ENCODE results near the gene TBCC.

TBCC gene

GRCh38 chr6:42762950-42763349, 17.0 kb upstream of the TBCC start:
- H3K36me3 ChIP-seq (ENCODE audit: control insufficient read depth, insufficient read depth, low read length) = peaks cover 6% of the 10 kb centered on the region
- H3K27me3 ChIP-seq (ENCODE audit: control insufficient read depth, insufficient read depth, low read length) = no peaks in the 10 kb centered on the region
- no peaks in the 10 kb centered on the region for H3K4me1 ChIP-seq (ENCODE audit: control insufficient read depth, insufficient read depth, low read length)
- H3K4me3 ChIP-seq (ENCODE audit: low read length) = no peak overlapping the region
- no peak overlapping the region for H3K9ac ChIP-seq (ENCODE audit: low read length)
- no peak overlapping the region for H3K27ac ChIP-seq (ENCODE audit: low read depth, low read length)

- Histone ChIP-seq H3K36me3 (ENCODE audit: control insufficient read depth, insufficient read depth, low read length) (peaks cover 6% of the 10 kb centered on the region), H3K27me3 (ENCODE audit: control insufficient read depth, insufficient read depth, low read length) (no peaks in the 10 kb centered on the region), H3K4me1 (ENCODE audit: control insufficient read depth, insufficient read depth, low read length) (no peaks in the 10 kb centered on the region), H3K27ac (ENCODE audit: low read depth, low read length) (no peak overlapping the region), H3K9ac (ENCODE audit: low read length) (no peak overlapping the region), H3K4me3 (ENCODE audit: low read length) (no peak overlapping the region)
Observed at GRCh38 chr6:42762426-42762859, 16.5 kb upstream of the TBCC start.

GRCh38 chr6:42761287-42762067, 15.6 kb upstream of the TBCC start:
- no peak overlapping the region for H3K27ac ChIP-seq (ENCODE audit: low read depth, low read length)
- H3K4me1 ChIP-seq (ENCODE audit: control insufficient read depth, insufficient read depth, low read length) = no peaks in the 10 kb centered on the region
- peaks cover 6% of the 10 kb centered on the region for H3K36me3 ChIP-seq (ENCODE audit: control insufficient read depth, insufficient read depth, low read length)
- no peak overlapping the region for H3K9ac ChIP-seq (ENCODE audit: low read length)
- H3K4me3 ChIP-seq (ENCODE audit: low read length) = no peak overlapping the region
- no peaks in the 10 kb centered on the region for H3K27me3 ChIP-seq (ENCODE audit: control insufficient read depth, insufficient read depth, low read length)

- Histone ChIP-seq H3K27ac (ENCODE audit: low read depth, low read length) (no peak overlapping the region), H3K4me3 (ENCODE audit: low read length) (no peak overlapping the region), H3K36me3 (ENCODE audit: control insufficient read depth, insufficient read depth, low read length) (peaks cover 6% of the 10 kb centered on the region), H3K4me1 (ENCODE audit: control insufficient read depth, insufficient read depth, low read length) (no peaks in the 10 kb centered on the region), H3K27me3 (ENCODE audit: control insufficient read depth, insufficient read depth, low read length) (no peaks in the 10 kb centered on the region), H3K9ac (ENCODE audit: low read length) (no peak overlapping the region)
Observed at GRCh38 chr6:42758756-42759430, 13.0 kb upstream of the TBCC start.

- H3K9ac ChIP-seq (ENCODE audit: low read length) = no peak overlapping the region
- no peak overlapping the region for H3K4me3 ChIP-seq (ENCODE audit: low read length)
- no peak overlapping the region for H3K27ac ChIP-seq (ENCODE audit: low read depth, low read length)
- no peaks in the 10 kb centered on the region for H3K4me1 ChIP-seq (ENCODE audit: control insufficient read depth, insufficient read depth, low read length)
- H3K27me3 ChIP-seq (ENCODE audit: control insufficient read depth, insufficient read depth, low read length) = no peaks in the 10 kb centered on the region
- peaks cover 6% of the 10 kb centered on the region for H3K36me3 ChIP-seq (ENCODE audit: control insufficient read depth, insufficient read depth, low read length)
Observed at GRCh38 chr6:42756722-42757121, 10.8 kb upstream of the TBCC start.

GRCh38 chr6:42754759-42755158, 8.9 kb upstream of the TBCC start:
- H3K36me3 ChIP-seq (ENCODE audit: control insufficient read depth, insufficient read depth, low read length) = peaks cover 6% of the 10 kb centered on the region
- peaks cover 2% of the 10 kb centered on the region for H3K4me1 ChIP-seq (ENCODE audit: control insufficient read depth, insufficient read depth, low read length)
- H3K27me3 ChIP-seq (ENCODE audit: control insufficient read depth, insufficient read depth, low read length) = no peaks in the 10 kb centered on the region
- H3K27ac ChIP-seq (ENCODE audit: low read depth, low read length) = no peak overlapping the region
- H3K9ac ChIP-seq (ENCODE audit: low read length) = no peak overlapping the region
- no peak overlapping the region for H3K4me3 ChIP-seq (ENCODE audit: low read length)

GRCh38 chr6:42751055-42751454, 5.2 kb upstream of the TBCC start:
- Histone ChIP-seq H3K27ac (ENCODE audit: low read depth, low read length) (no peak overlapping the region), H3K4me3 (ENCODE audit: low read length) (no peak overlapping the region), H3K27me3 (ENCODE audit: control insufficient read depth, insufficient read depth, low read length) (no peaks in the 10 kb centered on the region), H3K9ac (ENCODE audit: low read length) (no peak overlapping the region), H3K4me1 (ENCODE audit: control insufficient read depth, insufficient read depth, low read length) (peaks cover 9% of the 10 kb centered on the region), H3K36me3 (ENCODE audit: control insufficient read depth, insufficient read depth, low read length) (no peaks in the 10 kb centered on the region)

- peak overlapping the region; percentile 95 for H3K27ac ChIP-seq (ENCODE audit: low read depth, low read length)
- peak overlapping the region; percentile 76 for H3K4me3 ChIP-seq (ENCODE audit: low read length)
- no peaks in the 10 kb centered on the region for H3K27me3 ChIP-seq (ENCODE audit: control insufficient read depth, insufficient read depth, low read length)
- H3K36me3 ChIP-seq (ENCODE audit: control insufficient read depth, insufficient read depth, low read length) = no peaks in the 10 kb centered on the region
- no peak overlapping the region for H3K9ac ChIP-seq (ENCODE audit: low read length)
- H3K4me1 ChIP-seq (ENCODE audit: control insufficient read depth, insufficient read depth, low read length) = peaks cover 21% of the 10 kb centered on the region
Observed at GRCh38 chr6:42748203-42748898, 2.4 kb upstream of the TBCC start.

GRCh38 chr6:42746463-42747391, 824 bp upstream of the TBCC start:
- Histone ChIP-seq H3K4me1 (ENCODE audit: control insufficient read depth, insufficient read depth, low read length) (peaks cover 21% of the 10 kb centered on the region), H3K9ac (ENCODE audit: low read length) (peak overlapping the region; percentile 80), H3K4me3 (ENCODE audit: low read length) (peak overlapping the region; percentile 76), H3K27ac (ENCODE audit: low read depth, low read length) (peak overlapping the region; percentile 95), H3K27me3 (ENCODE audit: control insufficient read depth, insufficient read depth, low read length) (no peaks in the 10 kb centered on the region), H3K36me3 (ENCODE audit: control insufficient read depth, insufficient read depth, low read length) (no peaks in the 10 kb centered on the region)

GRCh38 chr6:42745083-42745639, 742 bp downstream of the TBCC start:
- no peaks in the 10 kb centered on the region for H3K27me3 ChIP-seq (ENCODE audit: control insufficient read depth, insufficient read depth, low read length)
- H3K36me3 ChIP-seq (ENCODE audit: control insufficient read depth, insufficient read depth, low read length) = no peaks in the 10 kb centered on the region
- peak overlapping the region; percentile 94 for H3K27ac ChIP-seq (ENCODE audit: low read depth, low read length)
- H3K4me3 ChIP-seq (ENCODE audit: low read length) = peak overlapping the region; percentile 100
- H3K4me1 ChIP-seq (ENCODE audit: control insufficient read depth, insufficient read depth, low read length) = peaks cover 20% of the 10 kb centered on the region
- peak overlapping the region; percentile 99 for H3K9ac ChIP-seq (ENCODE audit: low read length)

- Histone ChIP-seq H3K27me3 (ENCODE audit: control insufficient read depth, insufficient read depth, low read length) (no peaks in the 10 kb centered on the region), H3K4me3 (ENCODE audit: low read length) (peak overlapping the region; percentile 100), H3K36me3 (ENCODE audit: control insufficient read depth, insufficient read depth, low read length) (no peaks in the 10 kb centered on the region), H3K9ac (ENCODE audit: low read length) (peak overlapping the region; percentile 30), H3K4me1 (ENCODE audit: control insufficient read depth, insufficient read depth, low read length) (peaks cover 20% of the 10 kb centered on the region), H3K27ac (ENCODE audit: low read depth, low read length) (peak overlapping the region; percentile 94)
Observed at GRCh38 chr6:42744351-42744893, 1.5 kb downstream of the TBCC start.
